MM.1S (cell line): Measurements from ENCODE around the gene ACKR4.
"Not testable (repeated sequence)": the region's sequence is repeated elsewhere in the genome, so short reads cannot be mapped to it uniquely, and the experiment has no call there.

Experiments
- DNase-seq: peaks from one replicate; pipeline ENCODE4 v3.0.0-alpha.2; 2015
- H2AFZ ChIP-seq: fragments of 300-600 bp; sonication (generic); 2 replicates; pipeline ENCODE4 v1.6.0; 2016; ENCODE audit warnings: antibody characterized with exemption, low read length
- H3F3A ChIP-seq: fragments of 300-600 bp; sonication (generic); 2 replicates; pipeline ENCODE4 v1.6.1; 2016; ENCODE audit warnings: mild to moderate bottlenecking, antibody characterized with exemption, low read length, moderate library complexity, mixed read lengths; ENCODE audit not compliant: insufficient read depth
- H3K27ac ChIP-seq: fragments of 300-600 bp; sonication (generic); 2 replicates; pipeline ENCODE4 v1.5.1; 2016; ENCODE audit warnings: mild to moderate bottlenecking, low read length
- H3K27me3 ChIP-seq: fragments of 300-600 bp; sonication (generic); replicated peaks from 2 replicates; pipeline ENCODE4 v1.6.0; 2016; ENCODE audit warnings: low read length; ENCODE audit not compliant: insufficient read depth
- H3K36me3 ChIP-seq: fragments of 300-600 bp; sonication (generic); replicated peaks from 2 replicates; pipeline ENCODE4 v1.6.1; 2016; ENCODE audit warnings: mild to moderate bottlenecking, low read length, mixed read lengths; ENCODE audit not compliant: insufficient read depth
- H3K4me1 ChIP-seq: fragments of 300-600 bp; sonication (generic); 2 replicates; pipeline ENCODE4 v1.6.1; 2016; ENCODE audit warnings: low read length, mixed read lengths
- H3K4me2 ChIP-seq: fragments of 300-600 bp; sonication (generic); 2 replicates; pipeline ENCODE4 v1.6.0; 2016; ENCODE audit warnings: low read depth, low read length
- H3K4me3 ChIP-seq: fragments of 300-600 bp; sonication (generic); 2 replicates; pipeline ENCODE4 v1.5.1; 2016; ENCODE audit warnings: low read length, mixed read lengths
- H3K79me2 ChIP-seq: fragments of 300-600 bp; sonication (generic); 2 replicates; pipeline ENCODE4 v1.6.1; 2016; ENCODE audit warnings: mixed run types, low read length, mixed read lengths
- H3K9ac ChIP-seq: fragments of 300-600 bp; sonication (generic); 2 replicates; pipeline ENCODE4 v1.6.1; 2016; ENCODE audit warnings: low read length, mixed read lengths
- H3K9me2 ChIP-seq: fragments of 300-600 bp; sonication (generic); replicated peaks from 2 replicates; pipeline ENCODE4 v1.6.1; 2016; ENCODE audit warnings: mild to moderate bottlenecking, low read length, mixed read lengths; ENCODE audit not compliant: insufficient read depth
- H3K9me3 ChIP-seq: fragments of 300-600 bp; sonication (generic); replicated peaks from 2 replicates; pipeline ENCODE4 v1.6.1; 2016; ENCODE audit warnings: mild to moderate bottlenecking, low read length, mixed read lengths; ENCODE audit not compliant: insufficient read depth
- H4K20me1 ChIP-seq: fragments of 300-600 bp; sonication (generic); 2 replicates; pipeline ENCODE4 v1.6.1; 2016; ENCODE audit warnings: mild to moderate bottlenecking, low read length, moderate library complexity, mixed read lengths; ENCODE audit not compliant: insufficient read depth
- CTCF ChIP-seq: fragments of 300-600 bp; sonication (generic); IDR thresholded peaks from 2 replicates; pipeline ENCODE4 v1.5.1; 2016; ENCODE audit warnings: antibody characterized with exemption, low read length, mixed read lengths
- EZH2 ChIP-seq: fragments of 300-600 bp; sonication (generic); optimal IDR thresholded peaks from 2 replicates; pipeline ENCODE3; 2017; ENCODE audit warnings: low read depth, mild to moderate bottlenecking, antibody characterized with exemption, low read length, mixed read lengths
- EZH2phosphoT487 ChIP-seq: fragments of 300-600 bp; sonication (generic); IDR thresholded peaks from 2 replicates; pipeline ENCODE4 v1.6.1; 2018; ENCODE audit warnings: antibody characterized with exemption, low read length

Gene ACKR4

GRCh38 chr3:132605374-132605792, 8.3 kb downstream of the ACKR4 start:
- no peak overlapping the region for H2AFZ ChIP-seq
- no peak for DNase-seq

GRCh38 chr3:132606085-132606484, 9.0 kb downstream of the ACKR4 start:
- no peak for DNase-seq
- no peaks in the 10 kb centered on the region for H4K20me1 ChIP-seq
- H3K27ac ChIP-seq: no peak overlapping the region
- no peaks in the 10 kb centered on the region for H3K9me2 ChIP-seq
- H3K36me3 ChIP-seq: no peaks in the 10 kb centered on the region; the same call in 1 of the 2 replicates
- H3K4me3 ChIP-seq: no peak overlapping the region
- no peaks in the 10 kb centered on the region for H3K27me3 ChIP-seq
- no peaks in the 10 kb centered on the region for H3K79me2 ChIP-seq
- H3K9ac ChIP-seq: no peak overlapping the region
- H2AFZ ChIP-seq: no peak overlapping the region
- H3K4me1 ChIP-seq: no peaks in the 10 kb centered on the region
- no peaks in the 10 kb centered on the region for H3K9me3 ChIP-seq
- no peak overlapping the region for H3K4me2 ChIP-seq
- no peaks in the 10 kb centered on the region for H3F3A ChIP-seq
- no peak for TF ChIP-seq CTCF

More at GRCh38 chr3:132605374-132605792, 8.3 kb downstream of the ACKR4 start:
- Histone ChIP-seq H4K20me1 (no peaks in the 10 kb centered on the region), H3K79me2 (no peaks in the 10 kb centered on the region), H3K27me3 (no peaks in the 10 kb centered on the region), H3K9ac (no peak overlapping the region), H3K9me3 (no peaks in the 10 kb centered on the region), H3K36me3 (no peaks in the 10 kb centered on the region; the same call in 1 of the 2 replicates), H3K27ac (no peak overlapping the region), H3K4me1 (no peaks in the 10 kb centered on the region), H3K9me2 (no peaks in the 10 kb centered on the region), H3K4me3 (no peak overlapping the region), H3K4me2 (no peak overlapping the region), H3F3A (no peaks in the 10 kb centered on the region)
- TF ChIP-seq EZH2phosphoT487 (no peak), CTCF (no peak), EZH2 (no peak)

DNA sequence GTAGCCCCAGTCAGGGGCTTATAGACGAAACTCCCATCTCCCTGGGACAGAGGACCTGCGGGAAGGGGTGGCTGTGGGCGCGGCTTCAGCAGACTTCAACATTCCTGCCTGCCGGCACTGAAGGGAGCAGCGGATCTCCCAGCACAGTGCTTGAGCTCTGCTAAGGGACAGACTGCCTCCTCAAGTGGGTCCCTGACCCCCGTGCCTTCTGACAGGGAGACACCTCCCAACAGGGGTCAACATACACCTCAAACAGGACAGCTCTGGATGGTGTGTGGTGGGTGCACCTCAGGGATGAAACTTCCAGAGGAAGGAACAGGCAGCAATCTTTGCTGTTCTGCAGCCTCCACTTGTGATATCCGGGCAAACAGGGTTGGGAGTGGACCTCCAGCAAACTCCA, 9.6 kb downstream of the ACKR4 start:
- not testable (repeated sequence) for H3K27me3 ChIP-seq, H3F3A ChIP-seq, H3K4me3 ChIP-seq, H3K79me2 ChIP-seq, H3K9me2 ChIP-seq, H3K36me3 ChIP-seq, H3K27ac ChIP-seq, DNase-seq, H3K9ac ChIP-seq, H3K9me3 ChIP-seq, H3K4me2 ChIP-seq, H2AFZ ChIP-seq, H4K20me1 ChIP-seq, H3K4me1 ChIP-seq

- not testable (repeated sequence) for H3K4me2 ChIP-seq, H3K36me3 ChIP-seq, DNase-seq, H3F3A ChIP-seq, H3K79me2 ChIP-seq, H4K20me1 ChIP-seq, H3K27ac ChIP-seq, H3K27me3 ChIP-seq, H2AFZ ChIP-seq, H3K9ac ChIP-seq, H3K4me3 ChIP-seq, H3K9me3 ChIP-seq, H3K4me1 ChIP-seq, H3K9me2 ChIP-seq
Measured at GRCh38 chr3:132615301-132615700, 18.2 kb downstream of the ACKR4 start.
